RWPE1 (cell line): Measurements from ENCODE around the gene CYP2W1.

Experiments
- CTCF ChIA-PET: fragments of 350-600 bp; sonication (Branson Sonifier 250); formaldehyde crosslinking; extraction: SDS; loops from one replicate; lab custom pipeline; 2021; lab: Yijun Ruan, JAX
- POLR2A ChIA-PET: fragments of 400-600 bp; formaldehyde crosslinking; extraction: SDS; loops from one replicate; lab custom pipeline; 2020; ENCODE audit warnings: antibody characterized with exemption; ENCODE audit not compliant: low non-redundant PET; lab: Yijun Ruan, JAX
- DNase-seq: peaks from one replicate; pipeline ENCODE4 v3.0.0; 2012; ENCODE audit warnings: low spot score
- H3K27ac ChIP-seq: fragments of 450-650 bp; 2 replicates; pipeline ENCODE4 v1.5.1; 2017
- CTCF ChIP-seq: fragments of 450-650 bp; conservative IDR thresholded peaks from 2 replicates; pipeline ENCODE4 v1.5.1; 2017; ENCODE audit warnings: low read depth, mild to moderate bottlenecking

The CYP2W1 gene

GRCh38 chr7:983004-983615 lies at the start of gene CYP2W1:
CYP2W1 (plus strand) TSS chr7:983181; CDS start chr7:983212, 31 bp downstream.
- ChIA-PET POLR2A (no interaction called here), CTCF (interaction anchor here (0.5 to 2.3 kb wide), 4 partner anchors 10 to 693 kb away, joined by 3 to 15 read pairs (median 4); partner anchors contain the start of gene FOXL3)
- TF ChIP-seq CTCF, result no peak
- DNase-seq, result no peak
- no peak within 1 kb of the TSS for H3K27ac ChIP-seq

- CTCF ChIA-PET, result no interaction called here
- DNase-seq, result no peak
- POLR2A ChIA-PET, result interaction anchor here (0.5 kb wide), 1 partner anchor 10 kb away, joined by 3 read pairs; no protein-coding TSS in a partner anchor
- no peak for TF ChIP-seq CTCF
- H3K27ac ChIP-seq, result no peak overlapping the region
These were observed 48.4 kb upstream of the CYP2W1 start for GRCh38 chr7:934469-935163.

- CTCF ChIA-PET, result no interaction called here
- POLR2A ChIA-PET, result interaction anchor here (0.5 kb wide), 1 partner anchor 11 kb away, joined by 3 read pairs; no protein-coding TSS in a partner anchor
- no peak for DNase-seq
- no peak for TF ChIP-seq CTCF
- no peak overlapping the region for H3K27ac ChIP-seq
These were observed 47.7 kb upstream of the CYP2W1 start for GRCh38 chr7:935164-935873.

- no peak for TF ChIP-seq CTCF
- DNase-seq, result no peak
- POLR2A ChIA-PET, result no interaction called here
- CTCF ChIA-PET, result no interaction called here
- H3K27ac ChIP-seq, result peak overlapping the region; percentile 18
These were observed 47.1 kb upstream of the CYP2W1 start for GRCh38 chr7:935874-936385.

GRCh38 chr7:936386-937054 lies 46.5 kb upstream of the CYP2W1 start:
- POLR2A ChIA-PET, result no interaction called here
- DNase-seq, result peak; percentile 84
- peak overlapping the region; percentile 18 for H3K27ac ChIP-seq
- CTCF ChIA-PET, result no interaction called here
- no peak for TF ChIP-seq CTCF
